Transverse colon (tissue), 4 donors: ENCODE data around the gene DNASE1L3. TPM values are rescaled to one million over a fixed set of nuclear protein-coding genes. Genes with fewer than 3 reads are reported as not detected.

Source experiments
- DNase-seq: peaks from one replicate; pipeline ENCODE4 v3.0.0-alpha.2; 2019
- H3K27ac ChIP-seq, 4 donors: fragments of 200-600 bp; sonication (generic); 2 replicates each; pipeline ENCODE4 v1.5.1; 2016 to 2018; ENCODE audit warnings: inconsistent platforms in 4 of 4
- H3K27me3 ChIP-seq: fragments of 200-600 bp; sonication (generic); 2 replicates; pipeline ENCODE4 v1.5.1; 2017; ENCODE audit warnings: inconsistent platforms
- H3K36me3 ChIP-seq, 4 donors: fragments of 200-600 bp; sonication (generic); 2 replicates each; pipeline ENCODE4 v1.5.1; 2017 to 2019; ENCODE audit warnings: inconsistent platforms in 4 of 4
- H3K4me1 ChIP-seq, 4 donors: fragments of 200-600 bp; sonication (generic); 2 replicates each; pipeline ENCODE4 v1.5.1; 2017 to 2020; ENCODE audit warnings: inconsistent platforms in 4 of 4
- H3K4me3 ChIP-seq, 4 donors: fragments of 200-600 bp; sonication (generic); 1 replicate in 1 of 4; 2 replicates in 3 of 4; pipeline versions ENCODE4 v1.5.1 to v1.6.1; 2017 to 2019; ENCODE audit warnings: inconsistent platforms in 4 of 4
- H3K9me3 ChIP-seq, 2 donors: fragments of 200-600 bp; sonication (generic); 2 replicates each; pipeline ENCODE4 v1.5.1; 2017 to 2019; ENCODE audit warnings: inconsistent platforms in 2 of 2
- EP300 ChIP-seq: sonication (generic); formaldehyde crosslinking; IDR thresholded peaks from one replicate; pipeline ENCODE4 v1.6.1; 2017; ENCODE audit warnings: antibody characterized with exemption, low read depth
- POLR2A ChIP-seq: fragments of 450-650 bp; IDR thresholded peaks from one replicate; pipeline ENCODE4 v1.6.1; 2016; ENCODE audit warnings: antibody characterized with exemption, mild to moderate bottlenecking, moderate library complexity
- POLR2AphosphoS5 ChIP-seq, 3 donors: sonication (generic); formaldehyde crosslinking; IDR thresholded peaks; one replicate each; pipeline ENCODE4 v1.6.1; 2016; ENCODE audit warnings: antibody characterized with exemption in 3 of 3
- WGBS, 2 donors: methylation state at CpG; one replicate each; pipeline ENCODE4 v1.1.5; 2018; ENCODE audit warnings: low coverage in 1 of 2; 5-methylcytosine and 5-hydroxymethylcytosine counted together
- in situ Hi-C, 4 donors: fragments of 200-750 bp; cut with MboI; loops; one replicate each; pipeline versions ENCODE4 v1.15.0 to v1.15.1; 2017; ENCODE audit warnings: low sequenced_read_pairs in 3 of 4, low pct_ligation_motif_present in 1 of 4, low pct_unique_long_range_greater_than_20kb in 1 of 4
- intact Hi-C: fragments of 100-400 bp; cut with DNase I; formaldehyde crosslinking; loops from one replicate; pipeline ENCODE4 v1.15.1; 2023; ENCODE audit warnings: low total_unique reads
- total RNA-seq, 4 donors: library from RNA; depleted of rRNA; stranded (reverse); fragments of >200 nt; gene quantifications; one replicate each; pipeline ENCODE4 v1.1.0, GENCODE V29; 2016
- TF ChIP-seq, protein P1 (sequence below), 5 experiments: fragments of 200-600 bp in 3 of 5; fragments of 450-650 bp in 2 of 5; sonication (generic) in 3 of 5; IDR thresholded peaks; 1 replicate in 2 of 5; 2 replicates in 3 of 5; pipeline ENCODE4 v1.5.1; 2016 to 2017; ENCODE audit warnings: antibody characterized with exemption in 5 of 5, inconsistent platforms in 3 of 5, mild to moderate bottlenecking in 2 of 5, moderate library complexity in 1 of 5

The DNASE1L3 gene
- total RNA-seq, 4 donors from 2014 or later, result 1.9 to 6.8 (median 3.6) TPM

DNA sequence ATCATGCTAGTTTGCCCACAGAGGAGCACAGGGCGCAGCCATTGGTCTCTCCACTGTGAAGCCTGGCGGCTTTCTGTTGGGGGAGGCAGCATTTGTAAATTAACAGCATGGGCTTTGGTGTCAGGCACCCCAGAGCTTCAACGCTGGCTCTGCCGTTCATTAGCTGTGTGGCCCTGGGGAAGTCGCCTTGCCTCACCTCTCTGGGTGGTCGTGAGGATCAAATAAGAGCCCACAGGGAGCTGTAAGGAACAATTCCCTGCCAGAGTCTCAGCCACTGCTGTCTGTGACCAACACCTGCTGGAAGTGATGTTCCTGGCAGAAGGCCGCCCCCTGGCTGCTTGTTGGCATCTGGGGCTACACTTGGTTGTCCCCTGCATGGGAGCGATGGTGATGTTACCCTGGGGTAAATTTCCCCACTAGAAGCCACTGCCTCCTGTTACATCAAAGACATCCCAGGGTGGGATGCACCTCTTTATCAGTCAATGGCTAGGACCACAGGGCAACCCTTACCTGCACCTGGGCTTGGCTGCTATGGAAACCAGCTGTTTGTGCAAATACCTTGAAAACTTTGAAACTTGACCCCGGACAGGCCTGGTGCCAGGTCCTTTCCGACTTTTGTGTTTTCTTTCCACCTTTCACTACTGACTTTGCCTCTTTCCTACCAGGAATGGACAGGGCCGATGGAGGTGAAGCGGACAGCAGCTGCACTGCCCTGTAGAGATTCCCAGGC, 36.9 kb downstream of the DNASE1L3 start:
- no peak overlapping the region for H3K4me3 ChIP-seq
- peaks cover 28 to 62% (median 47%) of the 10 kb centered on the region in 4 donors for H3K4me1 ChIP-seq
- H3K36me3 ChIP-seq, result peaks cover 0 to 24% (median 8%) of the 10 kb centered on the region in 4 donors
- TF ChIP-seq, protein P1, sequence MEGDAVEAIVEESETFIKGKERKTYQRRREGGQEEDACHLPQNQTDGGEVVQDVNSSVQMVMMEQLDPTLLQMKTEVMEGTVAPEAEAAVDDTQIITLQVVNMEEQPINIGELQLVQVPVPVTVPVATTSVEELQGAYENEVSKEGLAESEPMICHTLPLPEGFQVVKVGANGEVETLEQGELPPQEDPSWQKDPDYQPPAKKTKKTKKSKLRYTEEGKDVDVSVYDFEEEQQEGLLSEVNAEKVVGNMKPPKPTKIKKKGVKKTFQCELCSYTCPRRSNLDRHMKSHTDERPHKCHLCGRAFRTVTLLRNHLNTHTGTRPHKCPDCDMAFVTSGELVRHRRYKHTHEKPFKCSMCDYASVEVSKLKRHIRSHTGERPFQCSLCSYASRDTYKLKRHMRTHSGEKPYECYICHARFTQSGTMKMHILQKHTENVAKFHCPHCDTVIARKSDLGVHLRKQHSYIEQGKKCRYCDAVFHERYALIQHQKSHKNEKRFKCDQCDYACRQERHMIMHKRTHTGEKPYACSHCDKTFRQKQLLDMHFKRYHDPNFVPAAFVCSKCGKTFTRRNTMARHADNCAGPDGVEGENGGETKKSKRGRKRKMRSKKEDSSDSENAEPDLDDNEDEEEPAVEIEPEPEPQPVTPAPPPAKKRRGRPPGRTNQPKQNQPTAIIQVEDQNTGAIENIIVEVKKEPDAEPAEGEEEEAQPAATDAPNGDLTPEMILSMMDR (IDR thresholded peaks at IDR 0.05), result peak in 4 of 5 experiments; percentile 22 to 42 (median 26)
- TF ChIP-seq EP300, result no peak
- intact Hi-C loops, result no loop called here
- 47 to 58% methylated on average over 5 to 12 of the region's 12 CpGs for WGBS, 2 donors
- H3K27me3 ChIP-seq, result no peaks in the 10 kb centered on the region
- H3K27ac ChIP-seq, result peak overlapping the region; percentile 68 to 83 (median 76)
- peak; percentile 48 for DNase-seq
- in situ Hi-C loops, result no loop called here
- H3K9me3 ChIP-seq, result no peaks in the 10 kb centered on the region

GRCh38 chr3:58173029-58173668, 37.6 kb downstream of the DNASE1L3 start:
- no peak for TF ChIP-seq POLR2A
- TF ChIP-seq EP300, result no peak
- no peak for TF ChIP-seq POLR2AphosphoS5 (IDR thresholded peaks at IDR 0.05)
- intact Hi-C loops, result no loop called here
- no peak for DNase-seq
- Histone ChIP-seq H3K27me3 (no peaks in the 10 kb centered on the region), H3K4me3 (no peak overlapping the region), H3K36me3 (peaks cover 0 to 27% (median 11%) of the 10 kb centered on the region in 4 donors), H3K4me1 (peaks cover 27 to 55% (median 41%) of the 10 kb centered on the region in 4 donors), H3K27ac (peak overlapping the region; percentile 68 to 83 (median 76)), H3K9me3 (no peaks in the 10 kb centered on the region)
- 35 to 67% methylated on average over 4 to 14 of the region's 14 CpGs for WGBS, 2 donors
- in situ Hi-C loops, result no loop called here

DNA sequence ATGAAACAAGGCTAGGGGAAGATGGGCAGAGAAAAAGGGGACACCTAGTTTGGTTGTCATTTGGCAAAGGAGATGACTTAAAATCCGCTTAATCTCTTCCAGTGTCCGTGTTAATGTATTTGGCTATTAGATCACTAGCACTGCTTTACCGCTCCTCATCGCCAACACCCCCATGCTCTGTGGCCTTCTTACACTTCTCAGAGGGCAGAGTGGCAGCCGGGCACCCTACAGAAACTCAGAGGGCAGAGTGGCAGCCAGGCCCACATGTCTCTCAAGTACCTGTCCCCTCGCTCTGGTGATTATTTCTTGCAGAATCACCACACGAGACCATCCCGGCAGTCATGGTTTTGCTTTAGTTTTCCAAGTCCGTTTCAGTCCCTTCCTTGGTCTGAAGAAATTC, 39.6 kb downstream of the DNASE1L3 start:
- H3K4me3 ChIP-seq, result no peak overlapping the region
- peaks cover 29 to 36% (median 31%) of the 10 kb centered on the region in 4 donors for H3K4me1 ChIP-seq
- no peaks in the 10 kb centered on the region for H3K27me3 ChIP-seq
- H3K27ac ChIP-seq, result peak overlapping the region in 1 of 4 donors; percentile 52
- 91 to 94% methylated on average over 4 to 9 of the region's 9 CpGs for WGBS, 2 donors
- in situ Hi-C loops (no loop called here), intact Hi-C loops (no loop called here)
- DNase-seq, result no peak
- TF ChIP-seq, protein P1 (IDR thresholded peaks at IDR 0.05), result no peak
- TF ChIP-seq EP300, result no peak
- no peaks in the 10 kb centered on the region for H3K9me3 ChIP-seq
- peaks cover 0 to 27% (median 11%) of the 10 kb centered on the region in 4 donors for H3K36me3 ChIP-seq

DNA sequence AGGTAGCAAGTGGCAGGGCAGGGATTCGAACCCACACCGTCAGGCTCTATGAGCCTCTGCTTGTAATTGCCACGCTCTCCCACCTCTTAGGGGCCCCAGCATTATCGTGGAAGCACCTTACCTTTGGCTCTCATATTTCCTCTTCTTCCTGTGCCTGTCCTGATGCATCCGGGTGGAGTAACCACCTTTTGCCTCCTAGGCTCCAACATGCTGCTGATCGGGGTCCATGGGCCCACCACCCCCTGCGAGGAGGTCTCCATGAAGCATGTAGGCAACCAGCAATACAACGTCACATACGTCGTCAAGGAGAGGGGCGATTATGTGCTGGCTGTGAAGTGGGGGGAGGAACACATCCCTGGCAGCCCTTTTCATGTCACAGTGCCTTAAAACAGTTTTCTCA, 40.4 kb downstream of the DNASE1L3 start:
- H3K4me1 ChIP-seq, result peaks cover 23 to 35% (median 24%) of the 10 kb centered on the region in 4 donors
- no peaks in the 10 kb centered on the region for H3K9me3 ChIP-seq
- peak overlapping the region in 1 of 4 donors; percentile 52 for H3K27ac ChIP-seq
- peaks cover 0 to 27% (median 11%) of the 10 kb centered on the region in 4 donors for H3K36me3 ChIP-seq
- no peak for DNase-seq
- no peaks in the 10 kb centered on the region for H3K27me3 ChIP-seq
- WGBS, 2 donors, result 60 to 88% methylated on average over 1 to 11 of the region's 11 CpGs
- no peak overlapping the region for H3K4me3 ChIP-seq
- TF ChIP-seq EP300, result no peak
- intact Hi-C loops, result no loop called here
- in situ Hi-C loops, result no loop called here

- DNase-seq, result no peak
- Histone ChIP-seq H3K27me3 (no peaks in the 10 kb centered on the region), H3K27ac (peak overlapping the region in 1 of 4 donors; percentile 86), H3K4me1 (peaks cover 14 to 30% (median 21%) of the 10 kb centered on the region in 4 donors), H3K4me3 (no peak overlapping the region), H3K9me3 (no peaks in the 10 kb centered on the region), H3K36me3 (peaks cover 0 to 28% (median 11%) of the 10 kb centered on the region in 4 donors)
- in situ Hi-C loops, result no loop called here
- TF ChIP-seq POLR2A (no peak), EP300 (no peak), POLR2AphosphoS5 (IDR thresholded peaks at IDR 0.05) (no peak)
- TF ChIP-seq, protein P1 (IDR thresholded peaks at IDR 0.05), result no peak
- 93% methylated on average over 9 of the region's 9 CpGs; no CpG with 5 or more reads in 1 of the 2 donors for WGBS, 2 donors
- intact Hi-C loops, result loop anchor here (5.0 kb wide), 1 partner anchor 162 kb away; the partner anchor contains the start of gene FLNB
These were observed 41.4 kb downstream of the DNASE1L3 start for GRCh38 chr3:58169371-58169770.
